ENCODE measurements around the gene KLHL30.

The KLHL30 gene

DNA sequence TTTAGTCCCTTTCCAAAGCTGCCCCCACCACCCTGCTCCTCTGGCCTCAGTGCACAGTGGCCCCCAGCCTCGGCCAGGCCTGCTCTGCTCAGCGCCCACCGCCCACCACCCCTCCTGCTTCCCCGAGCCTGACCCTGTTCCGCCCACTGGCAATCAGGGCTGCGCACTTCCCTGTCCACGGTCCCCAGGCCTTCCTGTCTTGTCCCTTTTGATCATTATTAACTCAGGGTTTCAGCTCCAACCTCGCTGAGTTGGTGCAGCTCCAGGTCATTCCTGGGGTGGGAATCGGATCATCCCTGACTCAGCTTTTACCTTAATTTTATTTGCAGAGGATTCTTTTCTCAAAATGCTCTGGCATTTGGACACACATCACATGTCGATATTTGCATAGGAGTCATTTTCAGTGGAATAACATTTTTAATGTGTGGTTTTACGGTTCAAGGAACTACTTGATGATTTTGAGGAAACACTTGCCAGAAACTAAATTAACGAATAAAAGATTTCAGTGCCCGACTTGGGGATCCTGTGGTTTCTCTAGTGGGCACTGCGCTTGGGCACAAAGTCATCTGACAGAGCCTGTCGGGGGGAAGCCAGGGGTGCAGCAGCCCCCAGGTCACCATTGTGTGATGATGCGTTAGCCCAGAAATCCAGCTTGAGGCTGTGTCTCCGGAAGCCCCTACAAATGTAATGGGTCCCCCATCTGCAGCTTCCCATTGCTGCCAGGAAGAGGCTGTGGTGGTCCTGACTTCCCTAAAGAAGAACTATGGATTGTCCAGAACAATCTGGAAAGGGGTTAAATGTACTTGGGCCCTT, 39.4 kb upstream of the KLHL30 start:
- no peak for TF ChIP-seq GATA2 (IDR thresholded peaks at IDR 0.05; ENCODE audit: low read depth, low read length)
- TF ChIP-seq GATA3 (IDR thresholded peaks at IDR 0.05; ENCODE audit: low read depth, low read length): no peak

DNA sequence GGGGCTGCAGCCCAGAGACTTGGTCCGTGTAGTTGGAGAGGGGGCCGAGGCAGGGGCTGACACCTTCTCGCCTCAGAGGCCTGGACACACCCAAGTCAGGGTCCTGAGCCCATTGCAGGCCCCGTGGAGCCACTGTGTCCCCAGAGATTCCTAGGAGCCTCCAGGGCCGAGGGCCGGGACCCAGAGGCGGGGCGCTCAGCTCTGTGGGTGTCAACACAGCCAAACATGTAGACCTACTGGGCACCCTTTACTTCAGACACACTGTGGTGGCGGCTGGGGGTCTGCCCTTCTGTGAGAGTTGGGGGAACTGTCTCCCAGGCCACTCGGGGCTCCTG, 38.8 kb upstream of the KLHL30 start:
- TF ChIP-seq GATA2 (IDR thresholded peaks at IDR 0.05; ENCODE audit: low read depth, low read length) (no peak), GATA3 (IDR thresholded peaks at IDR 0.05; ENCODE audit: low read depth, low read length) (no peak)

DNA sequence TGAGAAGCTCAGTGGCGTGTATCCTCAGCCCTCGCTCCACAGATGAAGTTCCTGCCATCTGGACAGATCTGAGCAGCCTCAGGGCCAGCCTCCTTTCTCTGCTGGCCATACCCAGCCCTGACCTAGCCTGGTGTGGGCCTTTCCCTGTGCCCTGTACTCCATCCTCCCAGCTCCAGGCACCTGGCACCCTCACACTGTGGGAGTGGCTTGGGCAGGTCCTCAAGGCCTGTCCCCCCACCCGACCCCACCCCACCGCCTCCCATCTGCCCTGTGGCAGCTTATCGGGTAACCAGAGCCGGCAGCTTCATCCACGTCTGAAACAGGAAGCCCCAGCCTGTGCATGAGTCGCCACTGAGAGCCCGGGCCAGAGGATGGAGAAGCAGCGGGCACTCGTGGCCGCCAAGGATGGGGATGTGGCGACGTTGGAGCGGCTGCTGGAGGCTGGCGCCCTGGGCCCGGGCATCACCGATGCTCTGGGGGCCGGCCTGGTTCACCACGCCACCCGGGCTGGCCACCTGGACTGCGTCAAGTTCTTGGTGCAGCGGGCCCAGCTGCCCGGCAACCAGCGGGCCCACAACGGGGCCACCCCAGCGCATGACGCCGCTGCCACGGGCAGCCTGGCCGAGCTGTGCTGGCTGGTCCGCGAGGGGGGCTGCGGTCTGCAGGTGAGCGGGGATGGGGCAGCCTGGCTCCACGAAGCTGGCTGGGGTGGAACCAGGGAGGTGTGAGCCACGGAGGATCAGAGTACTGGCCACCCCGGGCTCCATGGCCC, 38.2 kb upstream of the KLHL30 start, which contains the start of gene ESPNL:
Gene ESPNL (plus strand): TSS at position 292 of the 772 bp plus-strand sequence. CDS start 80 bp downstream, at position 372.
- TF ChIP-seq GATA3 (IDR thresholded peaks at IDR 0.05; ENCODE audit: low read depth, low read length) (no peak), GATA2 (IDR thresholded peaks at IDR 0.05; ENCODE audit: low read depth, low read length) (no peak)

DNA sequence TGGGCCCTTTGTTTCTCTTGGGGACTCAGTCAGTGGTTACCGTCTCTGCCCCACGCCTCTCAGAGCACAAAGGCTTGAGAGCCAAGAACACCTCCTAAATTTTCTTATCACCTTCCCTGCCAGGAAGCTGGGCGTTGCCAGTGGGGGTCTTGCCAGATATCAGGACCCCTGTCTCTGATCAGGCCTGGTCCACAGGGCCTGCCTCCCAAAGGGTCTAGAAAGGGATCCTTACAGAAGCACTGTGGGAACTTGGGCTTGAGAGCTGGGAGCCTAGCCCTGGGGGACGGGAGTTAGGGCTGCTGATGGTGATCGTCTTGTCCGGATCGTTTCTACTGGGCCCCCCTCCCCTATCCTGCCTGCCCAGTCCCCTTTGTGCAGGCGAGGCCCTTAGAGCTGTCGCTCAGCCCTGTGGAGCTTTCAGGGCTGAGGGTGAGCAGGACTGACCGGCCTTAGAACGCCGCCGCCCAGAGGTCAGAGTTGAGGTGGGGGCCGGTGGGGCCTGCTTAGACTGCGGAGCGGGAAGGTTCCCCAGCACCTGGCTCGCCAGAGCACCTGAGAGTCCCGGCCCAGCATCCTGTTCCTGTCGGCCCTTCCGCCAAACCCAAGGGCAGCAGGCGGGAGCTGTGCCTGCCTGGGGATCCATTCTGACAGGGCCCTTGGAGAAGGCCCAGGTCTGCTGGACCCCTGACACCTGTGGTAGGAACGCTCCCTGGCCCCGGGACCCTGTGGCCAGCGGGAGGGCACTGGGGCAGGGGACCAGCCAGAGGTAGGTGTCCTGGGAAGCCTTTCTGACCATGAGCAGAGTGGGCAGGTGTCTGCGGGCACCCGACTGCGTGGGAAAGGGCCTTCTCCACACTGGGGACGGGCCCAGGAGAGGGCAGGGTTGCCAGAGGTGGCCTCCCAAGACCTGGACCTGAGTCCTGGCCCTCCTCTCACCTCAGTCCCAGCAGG, 37.4 kb upstream of the KLHL30 start:
- TF ChIP-seq GATA2 (IDR thresholded peaks at IDR 0.05; ENCODE audit: low read depth, low read length) (no peak), GATA3 (IDR thresholded peaks at IDR 0.05; ENCODE audit: low read depth, low read length) (no peak)

DNA sequence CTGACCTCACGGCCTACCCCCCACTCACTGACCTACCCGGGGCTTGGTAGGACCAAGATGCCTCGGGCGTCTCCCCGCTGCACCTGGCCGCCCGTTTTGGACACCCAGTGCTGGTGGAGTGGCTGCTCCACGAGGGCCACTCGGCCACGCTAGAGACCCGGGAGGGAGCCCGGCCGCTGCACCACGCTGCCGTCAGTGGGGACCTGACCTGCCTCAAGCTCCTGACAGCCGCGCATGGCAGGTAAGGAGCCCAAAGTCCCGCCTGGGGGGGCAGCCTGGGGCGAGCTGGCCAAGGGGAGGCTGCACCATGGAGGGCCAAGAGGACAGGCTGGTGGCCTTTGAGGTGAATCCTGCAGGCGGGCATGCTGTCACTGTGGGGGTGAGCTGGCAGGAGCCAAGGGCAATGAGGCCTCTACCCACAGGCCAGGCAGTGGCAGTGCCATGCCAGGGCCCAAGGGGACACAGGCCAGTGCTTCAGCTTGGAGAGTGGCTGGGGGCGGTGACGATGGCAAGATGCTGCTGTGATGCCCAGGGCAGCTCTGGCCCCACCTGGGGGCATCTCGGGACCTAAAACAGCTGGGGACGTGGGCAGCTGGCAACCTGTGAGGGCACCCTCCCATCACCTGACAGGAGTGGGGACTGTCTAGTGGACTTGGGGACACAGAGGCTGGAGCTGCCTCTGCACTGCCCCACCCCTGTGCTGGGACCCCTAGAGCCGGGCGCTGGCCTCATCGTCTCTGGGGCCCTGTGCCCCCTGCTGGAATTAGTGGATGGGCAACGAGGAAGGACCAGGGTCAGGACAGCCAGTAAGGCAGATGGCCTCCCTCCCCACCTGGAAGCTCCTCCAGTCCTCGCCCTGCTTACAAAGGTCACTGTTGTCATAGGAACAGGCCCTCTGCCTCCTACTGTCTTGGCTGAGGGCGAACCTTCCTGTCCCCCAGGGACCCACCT, 36.3 kb upstream of the KLHL30 start:
- TF ChIP-seq GATA2 (IDR thresholded peaks at IDR 0.05; ENCODE audit: low read depth, low read length): no peak
- no peak for TF ChIP-seq GATA3 (IDR thresholded peaks at IDR 0.05; ENCODE audit: low read depth, low read length)

DNA sequence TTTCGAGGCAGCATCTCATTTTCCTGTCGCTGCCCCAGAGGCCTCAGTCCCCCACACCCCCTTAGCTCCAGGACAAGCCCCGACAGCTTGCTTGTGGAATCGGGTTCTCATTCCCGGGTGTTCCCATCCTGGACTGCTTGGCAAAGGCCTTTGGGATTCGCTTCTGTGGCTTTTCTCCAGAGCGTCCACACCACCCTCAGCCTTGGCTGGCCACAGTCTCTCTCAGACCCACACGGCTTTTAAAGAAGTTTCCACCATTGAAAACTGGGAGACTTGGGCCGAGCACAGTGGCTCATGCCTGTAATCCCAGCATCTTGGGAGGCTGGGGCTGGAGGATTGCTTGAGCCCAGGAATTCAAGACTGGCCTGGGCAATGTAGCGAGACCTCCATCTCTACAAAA, 35.6 kb upstream of the KLHL30 start:
- no peak for TF ChIP-seq GATA2 (IDR thresholded peaks at IDR 0.05; ENCODE audit: low read depth, low read length)
- TF ChIP-seq GATA3 (IDR thresholded peaks at IDR 0.05; ENCODE audit: low read depth, low read length): no peak

DNA sequence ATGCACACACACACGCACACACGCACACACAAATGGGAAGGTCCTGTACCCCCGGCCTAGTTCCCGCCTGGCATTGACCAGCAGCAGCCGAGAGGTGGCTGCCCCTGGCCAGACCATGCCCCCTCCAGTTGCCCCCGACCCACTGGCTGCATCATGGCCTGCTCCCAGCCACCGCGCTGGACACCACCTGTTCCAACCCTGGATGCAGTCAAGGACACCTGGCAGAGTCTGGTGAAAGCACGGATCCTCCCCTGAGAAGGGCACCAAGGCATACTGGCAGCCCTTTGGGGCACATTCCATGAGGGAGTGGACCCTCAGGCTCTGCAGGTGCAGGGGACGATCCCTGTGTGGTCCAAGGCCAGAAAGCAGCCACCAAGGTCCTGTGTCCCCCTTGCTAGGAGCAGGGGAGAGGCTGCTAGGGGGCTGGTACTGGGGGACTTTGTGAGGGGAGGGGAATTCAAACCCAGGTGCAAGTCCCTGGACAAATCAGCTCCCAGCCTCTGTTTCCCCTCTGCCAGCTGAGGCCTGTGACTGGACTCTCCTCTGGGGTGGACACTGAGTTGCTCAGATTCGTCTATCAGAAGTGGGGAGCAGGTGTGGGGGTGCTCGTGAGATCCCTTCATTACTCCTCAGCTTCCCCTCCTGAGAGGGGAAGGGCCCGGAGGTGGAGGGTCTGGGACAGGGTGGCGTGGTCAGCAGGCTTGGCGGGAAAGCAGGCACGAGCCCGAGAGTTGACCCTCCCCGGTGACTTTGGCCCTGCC, 34.8 kb upstream of the KLHL30 start:
- TF ChIP-seq GATA2 (IDR thresholded peaks at IDR 0.05; ENCODE audit: low read depth, low read length): no peak
- TF ChIP-seq GATA3 (IDR thresholded peaks at IDR 0.05; ENCODE audit: low read depth, low read length): no peak

DNA sequence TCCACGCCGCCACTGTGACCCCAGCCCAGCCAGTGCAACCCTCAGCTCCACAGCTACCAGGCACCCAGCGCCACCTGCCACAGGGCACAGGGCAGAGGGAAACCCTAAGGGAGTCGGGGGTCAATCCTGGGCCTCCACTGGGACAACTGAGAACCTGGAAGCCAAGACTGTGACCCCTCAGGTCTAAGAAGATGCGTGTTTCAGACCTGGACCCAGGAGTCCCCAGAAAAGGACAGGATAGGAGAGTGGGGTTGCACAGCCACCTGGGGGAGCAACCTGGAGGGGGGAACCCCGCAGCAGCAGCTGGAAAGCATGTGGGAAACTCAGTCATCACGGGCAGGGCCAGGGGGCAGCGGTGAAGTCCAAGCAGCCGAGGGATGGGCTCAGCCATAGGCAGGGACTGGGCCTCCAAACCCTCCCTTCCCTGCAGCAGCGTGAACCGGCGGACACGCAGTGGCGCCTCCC, 34.2 kb upstream of the KLHL30 start:
- TF ChIP-seq GATA2 (IDR thresholded peaks at IDR 0.05; ENCODE audit: low read depth, low read length): no peak
- TF ChIP-seq GATA3 (IDR thresholded peaks at IDR 0.05; ENCODE audit: low read depth, low read length): no peak

DNA sequence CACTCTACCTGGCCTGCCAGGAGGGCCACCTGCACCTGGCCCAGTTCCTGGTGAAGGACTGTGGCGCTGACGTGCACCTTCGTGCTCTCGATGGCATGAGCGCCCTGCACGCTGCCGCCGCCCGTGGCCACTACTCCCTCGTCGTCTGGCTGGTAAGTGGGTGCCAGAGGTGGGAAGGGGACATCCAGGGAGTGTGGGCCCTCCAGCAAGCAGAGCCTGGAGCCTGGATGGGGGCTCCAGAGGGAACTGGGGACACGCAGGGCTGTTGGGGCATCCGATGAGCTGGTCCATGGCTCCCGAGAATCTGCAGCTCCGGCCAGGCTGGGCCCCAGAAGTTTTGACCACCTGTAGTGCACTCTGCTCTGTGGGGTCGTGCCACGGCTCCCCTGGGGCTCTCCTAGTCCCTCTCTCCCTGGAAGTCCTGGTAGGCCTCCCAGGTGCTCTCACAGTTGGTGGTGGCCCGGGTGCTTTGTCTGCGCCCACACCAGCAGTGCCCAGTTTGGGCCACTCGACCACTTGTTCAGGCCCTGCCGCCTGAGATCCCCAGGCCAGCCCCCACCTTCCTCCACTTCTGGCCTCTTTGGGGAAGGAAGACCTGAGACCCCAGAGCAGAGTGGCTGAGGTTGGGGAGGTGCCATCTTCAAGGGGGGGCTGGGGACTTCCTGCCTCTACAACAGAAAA, 33.6 kb upstream of the KLHL30 start:
- no peak for TF ChIP-seq GATA3 (IDR thresholded peaks at IDR 0.05; ENCODE audit: low read depth, low read length)
- no peak for TF ChIP-seq GATA2 (IDR thresholded peaks at IDR 0.05; ENCODE audit: low read depth, low read length)

DNA sequence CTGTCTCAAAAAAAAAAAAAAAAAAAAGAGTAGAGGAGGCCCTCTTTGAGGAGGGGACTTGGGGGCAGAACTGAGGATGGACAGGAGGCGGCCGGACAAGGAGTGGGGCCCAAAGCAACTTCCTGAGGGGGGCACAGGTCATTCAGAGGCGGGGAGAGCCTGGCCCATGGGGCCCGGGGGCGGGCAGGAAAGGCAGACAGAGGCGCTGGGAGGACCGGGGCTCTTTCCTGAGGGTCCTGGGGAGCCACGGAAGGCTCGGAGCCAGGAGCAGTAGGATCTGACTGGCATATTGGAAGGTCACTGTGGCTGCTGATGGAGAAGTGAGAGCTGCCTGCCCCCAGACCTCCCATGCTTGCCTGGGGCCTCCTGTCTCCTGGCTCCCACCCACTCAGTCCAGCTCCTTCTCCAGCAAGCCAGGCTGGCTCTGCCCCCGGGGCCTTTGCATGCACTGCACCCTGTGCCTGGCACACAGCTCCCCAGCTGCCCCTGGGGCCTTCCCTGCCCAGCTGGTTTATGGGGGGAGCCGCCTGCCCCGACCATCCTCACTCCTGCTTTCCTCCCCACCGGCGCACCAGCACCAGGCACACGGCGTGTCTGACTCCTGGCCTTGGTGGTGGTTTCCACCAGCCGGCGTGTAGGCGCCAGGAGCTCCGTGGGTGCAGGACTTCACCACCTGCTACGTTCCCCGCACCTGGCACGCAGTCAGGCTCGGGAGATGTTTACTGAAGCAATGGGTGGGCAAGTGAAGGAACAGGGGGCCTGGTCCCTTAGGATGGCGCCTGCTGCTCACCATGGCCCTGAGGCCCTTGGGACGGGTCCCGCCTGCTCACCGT, 32.7 kb upstream of the KLHL30 start:
- no peak for TF ChIP-seq GATA3 (IDR thresholded peaks at IDR 0.05; ENCODE audit: low read depth, low read length)
- TF ChIP-seq GATA2 (IDR thresholded peaks at IDR 0.05; ENCODE audit: low read depth, low read length): no peak

DNA sequence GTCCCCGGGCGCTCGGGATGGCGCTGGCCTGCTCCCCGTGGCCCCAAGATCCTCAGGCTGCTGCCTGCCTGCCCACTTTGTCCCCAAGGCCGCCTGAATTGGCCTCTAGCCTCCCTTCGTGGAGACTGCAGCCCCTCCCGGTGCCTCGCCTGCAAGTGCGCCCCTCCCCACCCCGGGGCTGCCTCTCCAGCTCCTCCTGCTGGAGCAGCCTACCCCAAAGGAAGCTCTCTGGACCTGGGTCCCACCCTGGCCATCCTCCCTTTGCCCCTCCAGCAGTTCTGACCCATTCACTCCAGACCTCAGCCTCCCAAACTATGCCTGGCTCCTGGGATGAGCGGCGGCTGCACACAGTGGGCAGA, 32.1 kb upstream of the KLHL30 start:
- no peak for TF ChIP-seq GATA2 (IDR thresholded peaks at IDR 0.05; ENCODE audit: low read depth, low read length)
- no peak for TF ChIP-seq GATA3 (IDR thresholded peaks at IDR 0.05; ENCODE audit: low read depth, low read length)

All from SH-SY5Y (cell line).